ENCODE results near the gene CUEDC1. TPM values are rescaled to one million over a fixed set of nuclear protein-coding genes. Genes with fewer than 3 reads are reported as not detected.

CUEDC1 gene
- total and polyA plus RNA-seq, 2 of the 13 experiments (the other 11 are each of a cell fraction or from before 2014, with no cell fraction given), result 7.4 to 12.9 TPM

- POLR2A ChIA-PET, result interaction anchor here (0.8 to 2.4 kb wide), 23 partner anchors 10 to 180 kb away, joined by 3 to 87 read pairs (median 6); partner anchors contain the start of genes DYNLL2, MRPS23 and SRSF1
- WGBS (ENCODE audit: low lambda C conversion rate), result 95% methylated on average over 7 of the region's 7 CpGs
- no peaks in the 10 kb centered on the region for H4K20me1 ChIP-seq (ENCODE audit: insufficient read depth, low read length)
- H3K9me3 ChIP-seq (ENCODE audit: low read length), result no peaks in the 10 kb centered on the region
- TF ChIP-seq ZFP36L2 (CRISPR knock-in tag; IDR thresholded peaks at IDR 0.05) (no peak), DMAP1 (CRISPR knock-in tag; IDR thresholded peaks at IDR 0.05) (no peak), MXI1 (IDR thresholded peaks at IDR 0.05; ENCODE audit: borderline replicate concordance, low read depth, low read length) (no peak), CENPT (CRISPR knock-in tag; IDR thresholded peaks at IDR 0.05; ENCODE audit: low read depth) (0 out of 2 replicates have a peak, but pooled peaks have one; percentile 17), KDM2A (CRISPR knock-in tag; IDR thresholded peaks at IDR 0.05; ENCODE audit: borderline replicate concordance, low read depth) (no peak)
- no peaks in the 10 kb centered on the region for H3K36me3 ChIP-seq (replicated peaks in 1 of 2; ENCODE audit: control insufficient read depth in 1 of 2, insufficient read depth in 2 of 2, low read length in 2 of 2)
- no peaks in the 10 kb centered on the region for H3K27me3 ChIP-seq (ENCODE audit: control insufficient read depth in 1 of 2, insufficient read depth in 2 of 2, low read length in 2 of 2)
- in situ Hi-C loops (cut with HindIII; ENCODE audit: extremely low pct_ligation_motif_present, low pct_unique_long_range_greater_than_20kb), result no loop called here
- H3K4me3 ChIP-seq (replicated peaks in 1 of 3; ENCODE audit: insufficient read depth in 1 of 3, low read depth in 2 of 3, low read length in 3 of 3), result no peak overlapping the region
- peaks cover 82% of the 10 kb centered on the region for H3K4me1 ChIP-seq (ENCODE audit: insufficient read depth, low read length)
- CTCF ChIA-PET (ENCODE audit: low intra/inter-chr PET ratio, low total read pairs), result no interaction called here
- no peak for FAIRE-seq
- ATAC-seq, result no peak
- BruUV-seq (replicated peaks), result no TSS peak
- peak overlapping the region; percentile 32; the same call in 1 of the 2 replicates for H3K9ac ChIP-seq (ENCODE audit: insufficient read depth, low read depth, low read length)
- peak overlapping the region; percentile 87 for H3K27ac ChIP-seq (ENCODE audit: extremely low read length, insufficient read depth, low read length)
- H2AFZ ChIP-seq (ENCODE audit: low read length), result no peak overlapping the region
- intact Hi-C loops (cut with micrococcal nuclease; ENCODE audit: unreplicated experiment), result loop anchor here (1.0 to 2.0 kb wide), 4 partner anchors 29 to 91 kb away; no protein-coding TSS in a partner anchor
- no peak overlapping the region for H3K4me2 ChIP-seq (ENCODE audit: low read depth, low read length)
- H3K79me2 ChIP-seq (ENCODE audit: insufficient read depth, low read length), result no peaks in the 10 kb centered on the region
- DNase-seq (ENCODE audit: low spot score), result no peak
Measured at GRCh38 chr17:57903961-57904360, 51.3 kb downstream of the CUEDC1 start.

GRCh38 chr17:57902800-57903759 is 52.1 kb downstream of the CUEDC1 start:
- no TSS peak for BruUV-seq (replicated peaks)
- Histone ChIP-seq H3K27me3 (ENCODE audit: control insufficient read depth in 1 of 2, insufficient read depth in 2 of 2, low read length in 2 of 2) (no peaks in the 10 kb centered on the region), H2AFZ (ENCODE audit: low read length) (no peak overlapping the region), H3K79me2 (ENCODE audit: insufficient read depth, low read length) (no peaks in the 10 kb centered on the region), H3K4me2 (ENCODE audit: low read depth, low read length) (peak overlapping the region; percentile 66), H4K20me1 (ENCODE audit: insufficient read depth, low read length) (no peaks in the 10 kb centered on the region), H3K9me3 (ENCODE audit: low read length) (no peaks in the 10 kb centered on the region), H3K4me1 (ENCODE audit: insufficient read depth, low read length) (peaks cover 91% of the 10 kb centered on the region), H3K9ac (ENCODE audit: insufficient read depth, low read depth, low read length) (peak overlapping the region; percentile 69), H3K27ac (ENCODE audit: extremely low read length, insufficient read depth, low read length) (peak overlapping the region; percentile 87), H3K36me3 (replicated peaks in 1 of 2; ENCODE audit: control insufficient read depth in 1 of 2, insufficient read depth in 2 of 2, low read length in 2 of 2) (no peaks in the 10 kb centered on the region), H3K4me3 (replicated peaks in 1 of 3; ENCODE audit: insufficient read depth in 1 of 3, low read depth in 2 of 3, low read length in 3 of 3) (peak overlapping the region in 1 of 3 experiments; percentile 39; a peak in 1 of 6 replicates)
- in situ Hi-C loops (cut with HindIII; ENCODE audit: extremely low pct_ligation_motif_present, low pct_unique_long_range_greater_than_20kb), result no loop called here
- intact Hi-C loops (cut with micrococcal nuclease; ENCODE audit: unreplicated experiment), result loop anchor here (1.0 to 2.0 kb wide), 4 partner anchors 28 to 92 kb away; no protein-coding TSS in a partner anchor
- ChIA-PET CTCF (ENCODE audit: low intra/inter-chr PET ratio, low total read pairs) (no interaction called here), POLR2A (interaction anchor here (0.8 to 2.4 kb wide), 27 partner anchors 9 to 181 kb away, joined by 3 to 87 read pairs (median 6); partner anchors contain the start of genes DYNLL2, MRPS23, SRSF1 and VEZF1)
- DNase-seq (ENCODE audit: low spot score) (peak; percentile 97), FAIRE-seq (peak; percentile 98), ATAC-seq (peak; percentile 89)
- 64% methylated on average over 5 of the region's 5 CpGs for WGBS (ENCODE audit: low lambda C conversion rate)
- TF ChIP-seq NCOA1 (CRISPR knock-in tag; IDR thresholded peaks at IDR 0.05), result no peak
- TF ChIP-seq ZNF547 (CRISPR knock-in tag; IDR thresholded peaks at IDR 0.05), result no peak
- TF ChIP-seq, protein P1, sequence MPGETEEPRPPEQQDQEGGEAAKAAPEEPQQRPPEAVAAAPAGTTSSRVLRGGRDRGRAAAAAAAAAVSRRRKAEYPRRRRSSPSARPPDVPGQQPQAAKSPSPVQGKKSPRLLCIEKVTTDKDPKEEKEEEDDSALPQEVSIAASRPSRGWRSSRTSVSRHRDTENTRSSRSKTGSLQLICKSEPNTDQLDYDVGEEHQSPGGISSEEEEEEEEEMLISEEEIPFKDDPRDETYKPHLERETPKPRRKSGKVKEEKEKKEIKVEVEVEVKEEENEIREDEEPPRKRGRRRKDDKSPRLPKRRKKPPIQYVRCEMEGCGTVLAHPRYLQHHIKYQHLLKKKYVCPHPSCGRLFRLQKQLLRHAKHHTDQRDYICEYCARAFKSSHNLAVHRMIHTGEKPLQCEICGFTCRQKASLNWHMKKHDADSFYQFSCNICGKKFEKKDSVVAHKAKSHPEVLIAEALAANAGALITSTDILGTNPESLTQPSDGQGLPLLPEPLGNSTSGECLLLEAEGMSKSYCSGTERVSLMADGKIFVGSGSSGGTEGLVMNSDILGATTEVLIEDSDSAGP (CRISPR knock-in tag; IDR thresholded peaks at IDR 0.05; ENCODE audit: borderline replicate concordance), result peak; percentile 61
- no peak for TF ChIP-seq GLMP (CRISPR knock-in tag; IDR thresholded peaks at IDR 0.05; ENCODE audit: borderline replicate concordance)
- TF ChIP-seq RFX1 (IDR thresholded peaks at IDR 0.05), result peak; percentile 36; the same call in 1 of the 2 replicates
- TF ChIP-seq, protein P2, sequence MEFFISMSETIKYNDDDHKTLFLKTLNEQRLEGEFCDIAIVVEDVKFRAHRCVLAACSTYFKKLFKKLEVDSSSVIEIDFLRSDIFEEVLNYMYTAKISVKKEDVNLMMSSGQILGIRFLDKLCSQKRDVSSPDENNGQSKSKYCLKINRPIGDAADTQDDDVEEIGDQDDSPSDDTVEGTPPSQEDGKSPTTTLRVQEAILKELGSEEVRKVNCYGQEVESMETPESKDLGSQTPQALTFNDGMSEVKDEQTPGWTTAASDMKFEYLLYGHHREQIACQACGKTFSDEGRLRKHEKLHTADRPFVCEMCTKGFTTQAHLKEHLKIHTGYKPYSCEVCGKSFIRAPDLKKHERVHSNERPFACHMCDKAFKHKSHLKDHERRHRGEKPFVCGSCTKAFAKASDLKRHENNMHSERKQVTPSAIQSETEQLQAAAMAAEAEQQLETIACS (CRISPR knock-in tag; IDR thresholded peaks at IDR 0.05), result no peak
- no peak for TF ChIP-seq ARNTL (CRISPR knock-in tag; IDR thresholded peaks at IDR 0.05)

Data from HepG2 (cell line).